Endothelial cell of umbilical vein (primary cell): ENCODE results near the gene HOXB2.

Experiments
- EZH2 ChIP-seq: IDR thresholded peaks from 2 replicates; pipeline ENCODE4 v1.6.1; 2012; ENCODE audit warnings: borderline replicate concordance, low read depth, mild to moderate bottlenecking, moderate library complexity, low read length, inconsistent platforms; ENCODE audit not compliant: severe bottlenecking
- FOS ChIP-seq: IDR thresholded peaks from 2 replicates; pipeline ENCODE4 v1.6.1; 2011; ENCODE audit warnings: mild to moderate bottlenecking, low read length, moderate library complexity, borderline replicate concordance; ENCODE audit not compliant: insufficient read depth
- GATA2 ChIP-seq: IDR thresholded peaks from 2 replicates; pipeline ENCODE4 v1.7.0; 2011; ENCODE audit warnings: low read depth, mild to moderate bottlenecking, moderate library complexity, mixed read lengths, low read length; ENCODE audit not compliant: insufficient read length, insufficient read depth
- JUN ChIP-seq: IDR thresholded peaks from 2 replicates; pipeline ENCODE4 v1.6.1; 2011; ENCODE audit warnings: borderline replicate concordance, low read depth; ENCODE audit not compliant: insufficient read length, insufficient read depth
- MAX ChIP-seq: IDR thresholded peaks from 2 replicates; pipeline ENCODE4 v1.6.1; 2011; ENCODE audit not compliant: insufficient read depth, insufficient read length
- MYC ChIP-seq: IDR thresholded peaks from one replicate; pipeline ENCODE4 v1.6.1; 2011; ENCODE audit warnings: mild to moderate bottlenecking, low read depth, low read length
- POLR2A ChIP-seq: IDR thresholded peaks from 2 replicates; pipeline ENCODE4 v1.6.1; 2012; ENCODE audit warnings: low read depth, mild to moderate bottlenecking, control low read depth, low read length
- POLR2AphosphoS5 ChIP-seq: IDR thresholded peaks from 2 replicates; pipeline ENCODE4 v1.6.1; 2012; ENCODE audit warnings: low read depth, mild to moderate bottlenecking, control low read depth, low read length, moderate library complexity; ENCODE audit not compliant: insufficient read depth
- TF ChIP-seq, protein P1 (sequence below), 2 donors: IDR thresholded peaks; 1 replicate in 1 of 2; 2 replicates in 1 of 2; pipeline ENCODE4 v1.5.1; 2011; ENCODE audit warnings: low read length in 2 of 2, mild to moderate bottlenecking in 2 of 2, moderate library complexity in 2 of 2, control low read depth in 1 of 2, inconsistent platforms in 1 of 2, low read depth in 1 of 2; ENCODE audit not compliant: insufficient read depth in 1 of 2; ENCODE audit errors: extremely low read depth in 1 of 2

DNA sequence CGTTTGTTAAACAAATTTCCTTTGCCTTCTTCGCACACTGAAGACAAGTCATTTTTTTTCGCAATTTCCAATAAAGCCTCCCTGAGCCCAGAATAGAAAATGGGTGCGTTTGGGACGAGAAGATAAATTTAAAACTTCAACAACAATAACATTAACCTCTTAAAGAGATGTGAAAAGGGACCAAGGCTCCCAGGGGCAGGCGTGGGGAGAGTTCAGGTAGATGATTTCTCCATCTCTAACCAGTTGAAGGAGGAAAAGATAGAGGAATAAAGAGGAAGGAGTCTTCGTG lies 34.5 kb upstream of the HOXB2 start:
- TF ChIP-seq, protein P1, sequence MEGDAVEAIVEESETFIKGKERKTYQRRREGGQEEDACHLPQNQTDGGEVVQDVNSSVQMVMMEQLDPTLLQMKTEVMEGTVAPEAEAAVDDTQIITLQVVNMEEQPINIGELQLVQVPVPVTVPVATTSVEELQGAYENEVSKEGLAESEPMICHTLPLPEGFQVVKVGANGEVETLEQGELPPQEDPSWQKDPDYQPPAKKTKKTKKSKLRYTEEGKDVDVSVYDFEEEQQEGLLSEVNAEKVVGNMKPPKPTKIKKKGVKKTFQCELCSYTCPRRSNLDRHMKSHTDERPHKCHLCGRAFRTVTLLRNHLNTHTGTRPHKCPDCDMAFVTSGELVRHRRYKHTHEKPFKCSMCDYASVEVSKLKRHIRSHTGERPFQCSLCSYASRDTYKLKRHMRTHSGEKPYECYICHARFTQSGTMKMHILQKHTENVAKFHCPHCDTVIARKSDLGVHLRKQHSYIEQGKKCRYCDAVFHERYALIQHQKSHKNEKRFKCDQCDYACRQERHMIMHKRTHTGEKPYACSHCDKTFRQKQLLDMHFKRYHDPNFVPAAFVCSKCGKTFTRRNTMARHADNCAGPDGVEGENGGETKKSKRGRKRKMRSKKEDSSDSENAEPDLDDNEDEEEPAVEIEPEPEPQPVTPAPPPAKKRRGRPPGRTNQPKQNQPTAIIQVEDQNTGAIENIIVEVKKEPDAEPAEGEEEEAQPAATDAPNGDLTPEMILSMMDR (IDR thresholded peaks at IDR 0.05; ENCODE audit: extremely low read depth in 1 of 2, insufficient read depth in 1 of 2, low read depth in 1 of 2, low read length in 2 of 2), result no peak
- no peak for TF ChIP-seq EZH2
- no peak for TF ChIP-seq POLR2A
- TF ChIP-seq POLR2AphosphoS5, result no peak
- no peak for TF ChIP-seq FOS
- no peak for TF ChIP-seq MAX
- TF ChIP-seq GATA2, result no peak
- no peak for TF ChIP-seq JUN
- no peak for TF ChIP-seq MYC
